Loucy (cell line): ENCODE results near the gene ASB13.

Experiments
- H2AFZ ChIP-seq: fragments of 200-600 bp; sonication (generic); 2 replicates; pipeline ENCODE4 v1.6.0; 2016; ENCODE audit warnings: antibody characterized with exemption, mild to moderate bottlenecking, low read length, moderate library complexity
- H3F3A ChIP-seq: fragments of 200-600 bp; 2 replicates; pipeline ENCODE4 v1.6.0; 2016; ENCODE audit warnings: antibody characterized with exemption, low read depth, mild to moderate bottlenecking
- H3K27me3 ChIP-seq: fragments of 200-600 bp; sonication (generic); 2 replicates; pipeline ENCODE4 v1.6.1; 2014; ENCODE audit warnings: low read length, mild to moderate bottlenecking; ENCODE audit not compliant: insufficient read depth, poor library complexity, severe bottlenecking
- H3K36me3 ChIP-seq: fragments of 200-600 bp; sonication (generic); 2 replicates; pipeline ENCODE4 v1.6.1; 2016; ENCODE audit warnings: low read length; ENCODE audit not compliant: insufficient read depth
- H3K4me1 ChIP-seq: fragments of 200-600 bp; sonication (generic); 2 replicates; pipeline ENCODE4 v1.5.1; 2014; ENCODE audit warnings: low read length, mild to moderate bottlenecking; ENCODE audit not compliant: insufficient read depth, poor library complexity, severe bottlenecking
- H3K4me2 ChIP-seq: fragments of 200-600 bp; sonication (generic); 2 replicates; pipeline ENCODE4 v1.6.0; 2014; ENCODE audit warnings: antibody characterized with exemption, low read length, low read depth, mild to moderate bottlenecking; ENCODE audit not compliant: poor library complexity, severe bottlenecking
- H3K4me3 ChIP-seq: fragments of 200-600 bp; sonication (generic); 2 replicates; pipeline ENCODE4 v1.5.1; 2014; ENCODE audit warnings: low read length, mild to moderate bottlenecking, mixed read lengths; ENCODE audit not compliant: poor library complexity, severe bottlenecking
- H3K79me2 ChIP-seq: fragments of 200-600 bp; sonication (generic); 2 replicates; pipeline ENCODE4 v1.6.1; 2014; ENCODE audit warnings: low read length; ENCODE audit not compliant: insufficient read depth
- H3K9ac ChIP-seq: fragments of 200-600 bp; sonication (generic); 2 replicates; pipeline ENCODE4 v1.6.0; 2014; ENCODE audit warnings: mild to moderate bottlenecking, low read depth, low read length, moderate library complexity; ENCODE audit not compliant: poor library complexity, severe bottlenecking
- H3K9me2 ChIP-seq: fragments of 200-600 bp; sonication (generic); replicated peaks from 2 replicates; pipeline ENCODE4 v1.6.1; 2016; ENCODE audit warnings: low read depth, low read length, mixed read lengths
- H3K9me3 ChIP-seq: fragments of 200-600 bp; sonication (generic); 2 replicates; pipeline ENCODE4 v1.6.1; 2014; ENCODE audit warnings: mild to moderate bottlenecking, antibody characterized with exemption, low read length, low read depth; ENCODE audit not compliant: insufficient read depth
- H4K20me1 ChIP-seq: fragments of 200-600 bp; sonication (generic); 2 replicates; pipeline ENCODE4 v1.6.0; 2014; ENCODE audit warnings: antibody characterized with exemption, low read length, mild to moderate bottlenecking; ENCODE audit not compliant: insufficient read depth, poor library complexity, severe bottlenecking
- CTCF ChIP-seq: fragments of 200-600 bp; sonication (generic); conservative IDR thresholded peaks from 2 replicates; pipeline ENCODE4 v1.5.1; 2014; ENCODE audit warnings: mild to moderate bottlenecking, antibody characterized with exemption, low read length
- EZH2phosphoT487 ChIP-seq: fragments of 200-600 bp; IDR thresholded peaks from 2 replicates; pipeline ENCODE4 v1.6.1; 2018; ENCODE audit warnings: antibody characterized with exemption, mild to moderate bottlenecking, moderate library complexity, borderline replicate concordance

ASB13 gene

GRCh38 chr10:5663692-5664427 lies 2.5 kb downstream of the ASB13 start:
- no peaks in the 10 kb centered on the region for H3K9me2 ChIP-seq
- peak overlapping the region; percentile 6 for H3K4me3 ChIP-seq
- no peaks in the 10 kb centered on the region for H4K20me1 ChIP-seq
- no peaks in the 10 kb centered on the region; the same call in 1 of the 2 replicates for H3F3A ChIP-seq
- peak overlapping the region; percentile 48 for H3K4me2 ChIP-seq
- peaks cover 37% of the 10 kb centered on the region for H3K4me1 ChIP-seq
- TF ChIP-seq EZH2phosphoT487: no peak
- TF ChIP-seq CTCF: peak; percentile 23; the same call in 1 of the 2 replicates
- no peak overlapping the region for H3K9ac ChIP-seq
- H3K36me3 ChIP-seq: no peaks in the 10 kb centered on the region
- H2AFZ ChIP-seq: no peak overlapping the region
- no peaks in the 10 kb centered on the region for H3K9me3 ChIP-seq
- H3K79me2 ChIP-seq: peaks cover 19% of the 10 kb centered on the region; the same call in 1 of the 2 replicates
- H3K27me3 ChIP-seq: no peaks in the 10 kb centered on the region

GRCh38 chr10:5662708-5663579 lies 3.5 kb downstream of the ASB13 start:
- no peak overlapping the region for H3K9ac ChIP-seq
- no peaks in the 10 kb centered on the region for H4K20me1 ChIP-seq
- no peak overlapping the region for H2AFZ ChIP-seq
- peaks cover 37% of the 10 kb centered on the region for H3K4me1 ChIP-seq
- H3K79me2 ChIP-seq: peaks cover 21% of the 10 kb centered on the region; the same call in 1 of the 2 replicates
- no peaks in the 10 kb centered on the region for H3K27me3 ChIP-seq
- H3F3A ChIP-seq: no peaks in the 10 kb centered on the region; the same call in 1 of the 2 replicates
- no peaks in the 10 kb centered on the region for H3K9me3 ChIP-seq
- TF ChIP-seq CTCF: no peak
- TF ChIP-seq EZH2phosphoT487: no peak
- peak overlapping the region; percentile 48 for H3K4me2 ChIP-seq
- no peaks in the 10 kb centered on the region for H3K36me3 ChIP-seq
- H3K9me2 ChIP-seq: no peaks in the 10 kb centered on the region
- H3K4me3 ChIP-seq: no peak overlapping the region

GRCh38 chr10:5661043-5661442 lies 5.4 kb downstream of the ASB13 start:
- H3K9me3 ChIP-seq: no peaks in the 10 kb centered on the region
- H3K27me3 ChIP-seq: no peaks in the 10 kb centered on the region
- peaks cover 35% of the 10 kb centered on the region for H3K4me1 ChIP-seq
- H3F3A ChIP-seq: peaks cover 4% of the 10 kb centered on the region; the same call in 1 of the 2 replicates
- no peak overlapping the region for H2AFZ ChIP-seq
- no peak overlapping the region for H3K4me3 ChIP-seq
- no peak overlapping the region for H3K9ac ChIP-seq
- no peak overlapping the region for H3K4me2 ChIP-seq
- TF ChIP-seq EZH2phosphoT487 (no peak), CTCF (no peak)
- no peaks in the 10 kb centered on the region for H4K20me1 ChIP-seq
- no peaks in the 10 kb centered on the region for H3K36me3 ChIP-seq
- peaks cover 20% of the 10 kb centered on the region; the same call in 1 of the 2 replicates for H3K79me2 ChIP-seq
- H3K9me2 ChIP-seq: no peaks in the 10 kb centered on the region
